ENCODE measurements around the gene ITGA5.

GRCh38 chr12:54437697-54438096 lies 18.6 kb upstream of the ITGA5 start:
- no peak for TF ChIP-seq POLR2AphosphoS5 (IDR thresholded peaks at IDR 0.05)
- no peak for TF ChIP-seq CTCF (IDR thresholded peaks at IDR 0.05 in 8 of 11, conservative IDR thresholded peaks at IDR 0.05 in 3 of 11)

All from spleen (tissue), 7 donors.